CD14-positive monocyte (primary cell): ENCODE results near the gene CUBN. TPM values are rescaled to one million over a fixed set of nuclear protein-coding genes. Genes with fewer than 3 reads are reported as not detected.

Source experiments
- DNase-seq, 3 donors: peaks; one replicate each; pipeline ENCODE4 v3.0.0-alpha.2; 2011 to 2022
- H2AFZ ChIP-seq: 2 replicates; pipeline ENCODE4 v1.6.0; 2012; ENCODE audit warnings: mild to moderate bottlenecking, low read depth, low read length, inconsistent platforms; ENCODE audit not compliant: insufficient read depth, poor library complexity, severe bottlenecking
- H3K27ac ChIP-seq, 2 donors: 1 replicate in 1 of 2; 2 replicates in 1 of 2; pipeline ENCODE4 v1.5.1; 2012 to 2013; ENCODE audit warnings: low read length in 2 of 2, control low read depth in 1 of 2, inconsistent platforms in 1 of 2, low read depth in 1 of 2, mild to moderate bottlenecking in 1 of 2
- H3K27me3 ChIP-seq, 2 donors: one replicate each; pipeline versions ENCODE4 v1.6.0 to v1.6.1; 2011 to 2013; ENCODE audit warnings: low read length in 2 of 2; ENCODE audit not compliant: control insufficient read depth in 2 of 2, insufficient read depth in 2 of 2
- H3K36me3 ChIP-seq, 2 donors: replicated peaks in 1 of 2; 1 replicate in 1 of 2; 2 replicates in 1 of 2; pipeline versions ENCODE4 v1.5.1 to v1.6.1; 2012 to 2013; ENCODE audit warnings: low read length in 2 of 2, control low read depth in 1 of 2, inconsistent platforms in 1 of 2, mild to moderate bottlenecking in 1 of 2; ENCODE audit not compliant: insufficient read depth in 2 of 2, control insufficient read depth in 1 of 2
- H3K4me1 ChIP-seq, 2 donors: 1 replicate in 1 of 2; 2 replicates in 1 of 2; pipeline versions ENCODE4 v1.5.1 to v1.6.1; 2012 to 2013; ENCODE audit warnings: low read length in 2 of 2, control low read depth in 1 of 2, inconsistent platforms in 1 of 2, mild to moderate bottlenecking in 1 of 2, moderate library complexity in 1 of 2; ENCODE audit not compliant: insufficient read depth in 2 of 2, control insufficient read depth in 1 of 2
- H3K4me2 ChIP-seq: replicated peaks from 2 replicates; pipeline ENCODE3; 2012; ENCODE audit warnings: low read length, moderate library complexity, mild to moderate bottlenecking; ENCODE audit not compliant: poor library complexity, severe bottlenecking; ENCODE audit errors: extremely low read depth
- H3K4me3 ChIP-seq, 3 experiments: fragments of 200-600 bp in 1 of 3; sonication (generic) in 1 of 3; replicated peaks in 1 of 3; 1 replicate in 2 of 3; 2 replicates in 1 of 3; pipeline ENCODE4 v1.5.1; 2011 to 2013; ENCODE audit warnings: low read length in 3 of 3, mild to moderate bottlenecking in 3 of 3, control low read depth in 2 of 3, low read depth in 2 of 3, inconsistent platforms in 1 of 3, moderate library complexity in 1 of 3
- H3K79me2 ChIP-seq: 2 replicates; pipeline ENCODE4 v1.6.0; 2012; ENCODE audit warnings: mild to moderate bottlenecking, control low read depth, inconsistent platforms, low read length, moderate library complexity; ENCODE audit not compliant: insufficient read depth
- H3K9ac ChIP-seq: 2 replicates; pipeline ENCODE4 v1.6.0; 2017; ENCODE audit warnings: low read length, mild to moderate bottlenecking; ENCODE audit not compliant: insufficient read depth, poor library complexity, severe bottlenecking
- H3K9me3 ChIP-seq, 2 donors: replicated peaks in 1 of 2; 1 replicate in 1 of 2; 2 replicates in 1 of 2; pipeline versions ENCODE4 v1.5.1 to v1.6.1; 2012 to 2013; ENCODE audit warnings: low read length in 2 of 2, control low read depth in 1 of 2; ENCODE audit not compliant: control insufficient read depth in 1 of 2, insufficient read depth in 1 of 2
- H4K20me1 ChIP-seq: 2 replicates; pipeline ENCODE4 v1.6.0; 2012; ENCODE audit warnings: mild to moderate bottlenecking, low read length, control low read depth, moderate library complexity; ENCODE audit not compliant: insufficient read depth
- H3K27ac Mint-ChIP-seq, 7 donors: one replicate each; pipeline ENCODE4 v1.8.0; 2020; ENCODE audit warnings: mild to moderate bottlenecking in 7 of 7, mixed read lengths in 7 of 7, moderate library complexity in 6 of 7, inconsistent platforms in 2 of 7
- H3K27me3 Mint-ChIP-seq, 3 donors: one replicate each; pipeline ENCODE4 v1.8.0; 2021 to 2022; ENCODE audit warnings: low read depth in 3 of 3, mild to moderate bottlenecking in 3 of 3, mixed read lengths in 3 of 3, moderate library complexity in 3 of 3, inconsistent platforms in 1 of 3
- H3K36me3 Mint-ChIP-seq, 2 donors: one replicate each; pipeline ENCODE4 v1.8.0; 2020; ENCODE audit warnings: mixed read lengths in 2 of 2, inconsistent platforms in 1 of 2, mild to moderate bottlenecking in 1 of 2
- H3K4me1 Mint-ChIP-seq: one replicate; pipeline ENCODE4 v1.8.0; 2020; ENCODE audit warnings: mild to moderate bottlenecking, mixed read lengths
- H3K4me3 Mint-ChIP-seq, 2 donors: one replicate each; pipeline ENCODE4 v1.8.0; 2020; ENCODE audit warnings: mild to moderate bottlenecking in 2 of 2, mixed read lengths in 2 of 2, moderate library complexity in 1 of 2
- H3K9me3 Mint-ChIP-seq, 7 donors: one replicate each; pipeline ENCODE4 v1.8.0; 2020 to 2022; ENCODE audit warnings: mixed read lengths in 7 of 7, mild to moderate bottlenecking in 6 of 7, moderate library complexity in 6 of 7, inconsistent platforms in 2 of 7
- CTCF ChIP-seq: fragments of 200-600 bp; IDR thresholded peaks from one replicate; pipeline ENCODE4 v1.8.0; 2022; ENCODE audit warnings: antibody characterized with exemption, mild to moderate bottlenecking
- WGBS: methylation state at CpG from one replicate; pipeline ENCODE4 v1.1.5; 2013; ENCODE audit warnings: missing lambda C conversion rate; ENCODE audit not compliant: insufficient coverage; 5-methylcytosine and 5-hydroxymethylcytosine counted together
- intact Hi-C, 2 donors: fragments of 100-400 bp; cut with micrococcal nuclease; formaldehyde crosslinking; loops; one replicate each; pipeline versions ENCODE4 v1.15.0 to v1.15.1; 2023
- polyA plus RNA-seq, 3 donors: library from polyadenylated mRNA; depleted of rRNA in 1 of 3; unstranded in 2 of 3; stranded (reverse) in 1 of 3; fragments of 300-500 nt in 2 of 3; fragments of >200 nt in 1 of 3; fragmentation: Illumina TruSeq in 2 of 3; gene quantifications; 1 replicate in 2 of 3; 2 replicates in 1 of 3; pipeline ENCODE4 v1.2.3, GENCODE V29; 2012 to 2021

The CUBN gene
- polyA plus RNA-seq, 3 donors = 0.95 TPM; not detected in 2

GRCh38 chr10:17162828-17163227 is 33.2 kb upstream of the CUBN start:
- Histone ChIP-seq H3K9me3 (no peaks in the 10 kb centered on the region), H3K36me3 (no peaks in the 10 kb centered on the region), H4K20me1 (no peaks in the 10 kb centered on the region), H3K4me2 (no peak overlapping the region), H3K9ac (no peak overlapping the region), H3K4me3 (no peak overlapping the region), H3K27me3 (no peaks in the 10 kb centered on the region), H3K4me1 (no peaks in the 10 kb centered on the region), H2AFZ (no peak overlapping the region), H3K79me2 (no peaks in the 10 kb centered on the region), H3K27ac (no peak overlapping the region)
- intact Hi-C loops = no loop called here
- no peak for DNase-seq
- Mint-ChIP-seq H3K27me3 (peaks cover 0 to 2% (median 0%) of the 10 kb centered on the region in 3 donors), H3K4me1 (no peaks in the 10 kb centered on the region), H3K36me3 (peaks cover 6 to 8% of the 10 kb centered on the region in 2 donors), H3K4me3 (no peak overlapping the region), H3K27ac (no peak overlapping the region), H3K9me3 (peaks cover 0 to 4% (median 0%) of the 10 kb centered on the region in 7 donors)
- no peak for TF ChIP-seq CTCF
- 85% methylated on average over 2 of the region's 2 CpGs for WGBS

GRCh38 chr10:17161775-17162174 is 32.2 kb upstream of the CUBN start:
- Mint-ChIP-seq H3K4me1 (no peaks in the 10 kb centered on the region), H3K4me3 (no peak overlapping the region), H3K27ac (no peak overlapping the region), H3K27me3 (peaks cover 0 to 2% (median 0%) of the 10 kb centered on the region in 3 donors), H3K36me3 (peaks cover 6 to 13% of the 10 kb centered on the region in 2 donors), H3K9me3 (peaks cover 0 to 4% (median 0%) of the 10 kb centered on the region in 7 donors)
- no CpG with 5 or more reads among the region's 3 CpGs for WGBS
- H3K36me3 ChIP-seq = no peaks in the 10 kb centered on the region
- no peak overlapping the region for H3K27ac ChIP-seq
- intact Hi-C loops = no loop called here
- no peak overlapping the region for H3K9ac ChIP-seq
- H4K20me1 ChIP-seq = no peaks in the 10 kb centered on the region
- no peak for TF ChIP-seq CTCF
- H3K27me3 ChIP-seq = no peaks in the 10 kb centered on the region
- H3K79me2 ChIP-seq = no peaks in the 10 kb centered on the region
- H3K4me1 ChIP-seq = no peaks in the 10 kb centered on the region
- H3K9me3 ChIP-seq = no peaks in the 10 kb centered on the region
- no peak overlapping the region for H3K4me2 ChIP-seq
- no peak overlapping the region for H3K4me3 ChIP-seq
- H2AFZ ChIP-seq = no peak overlapping the region
- peak in 2 of 3 donors; percentile 19 to 28 for DNase-seq
